RWPE1 (cell line): ENCODE results near the gene HTR7.

Source experiments
- CTCF ChIA-PET: fragments of 350-600 bp; sonication (Branson Sonifier 250); formaldehyde crosslinking; extraction: SDS; loops from one replicate; lab custom pipeline; 2021; lab: Yijun Ruan, JAX
- POLR2A ChIA-PET: fragments of 400-600 bp; formaldehyde crosslinking; extraction: SDS; loops from one replicate; lab custom pipeline; 2020; ENCODE audit warnings: antibody characterized with exemption; ENCODE audit not compliant: low non-redundant PET; lab: Yijun Ruan, JAX
- DNase-seq: peaks from one replicate; pipeline ENCODE4 v3.0.0; 2012; ENCODE audit warnings: low spot score
- H3K27ac ChIP-seq: fragments of 450-650 bp; 2 replicates; pipeline ENCODE4 v1.5.1; 2017
- CTCF ChIP-seq: fragments of 450-650 bp; conservative IDR thresholded peaks from 2 replicates; pipeline ENCODE4 v1.5.1; 2017; ENCODE audit warnings: low read depth, mild to moderate bottlenecking

Gene HTR7

GRCh38 chr10:90788968-90789367, 68.9 kb downstream of the HTR7 start:
- ChIA-PET CTCF (interaction anchor here (1.3 to 2.1 kb wide), 5 partner anchors 12 to 74 kb away, joined by 4 to 12 read pairs (median 6); partner anchors contain the start of gene HTR7), POLR2A (no interaction called here)
- no peak for DNase-seq
- TF ChIP-seq CTCF = no peak
- no peak overlapping the region for H3K27ac ChIP-seq

GRCh38 chr10:90788199-90788491, 69.7 kb downstream of the HTR7 start:
- no peak overlapping the region for H3K27ac ChIP-seq
- DNase-seq = no peak
- TF ChIP-seq CTCF = 0 out of 2 replicates have a peak, but pooled peaks have one; percentile 30
- ChIA-PET CTCF (interaction anchor here (0.5 to 2.1 kb wide), 17 partner anchors 9 to 1450 kb away, joined by 3 to 12 read pairs (median 5); partner anchors contain the start of gene HTR7), POLR2A (no interaction called here)

- POLR2A ChIA-PET = no interaction called here
- H3K27ac ChIP-seq = no peak overlapping the region
- CTCF ChIA-PET = interaction anchor here (0.5 to 2.1 kb wide), 18 partner anchors 9 to 853 kb away, joined by 3 to 12 read pairs (median 4); partner anchors contain the start of gene HTR7
- TF ChIP-seq CTCF = peak; percentile 76
- peak; percentile 48 for DNase-seq
These were observed 70.2 kb downstream of the HTR7 start for GRCh38 chr10:90787393-90788198.

- DNase-seq = no peak
- CTCF ChIA-PET = interaction anchor here (0.6 to 1.1 kb wide), 2 partner anchors 20 to 77 kb away, joined by 3 to 4 read pairs; no protein-coding TSS in a partner anchor
- H3K27ac ChIP-seq = no peak overlapping the region
- TF ChIP-seq CTCF = no peak
- POLR2A ChIA-PET = no interaction called here
These were observed 72.1 kb downstream of the HTR7 start for GRCh38 chr10:90785782-90786181.

GRCh38 chr10:90784771-90785170, 73.1 kb downstream of the HTR7 start:
- no peak for DNase-seq
- H3K27ac ChIP-seq = no peak overlapping the region
- CTCF ChIA-PET = interaction anchor here (0.6 to 0.7 kb wide), 3 partner anchors 8 to 95 kb away, joined by 3 read pairs; no protein-coding TSS in a partner anchor
- POLR2A ChIA-PET = no interaction called here
- no peak for TF ChIP-seq CTCF

GRCh38 chr10:90780488-90780887, 77.4 kb downstream of the HTR7 start:
- CTCF ChIA-PET = no interaction called here
- no peak overlapping the region for H3K27ac ChIP-seq
- POLR2A ChIA-PET = no interaction called here
- no peak for DNase-seq
- no peak for TF ChIP-seq CTCF
